Esophagus muscularis mucosa (tissue), 4 donors: ENCODE data around the gene HPRT1. TPM values are rescaled to one million over a fixed set of nuclear protein-coding genes. Genes with fewer than 3 reads are reported as not detected.

Source experiments
- DNase-seq: peaks from one replicate; pipeline ENCODE4 v3.0.0-alpha.2; 2017; ENCODE audit errors: extremely low spot score
- H3K27ac ChIP-seq, 4 donors: fragments of 200-600 bp; sonication (generic); replicated peaks in 1 of 4; 1 replicate in 3 of 4; 2 replicates in 1 of 4; pipeline ENCODE4 v1.5.1; 2016 to 2019; ENCODE audit warnings: mild to moderate bottlenecking in 1 of 4
- H3K27me3 ChIP-seq, 4 donors: fragments of 200-600 bp; sonication (generic); one replicate each; pipeline versions ENCODE4 v1.5.1 to v1.6.0; 2016 to 2019
- H3K36me3 ChIP-seq, 4 donors: fragments of 200-600 bp; sonication (generic); one replicate each; pipeline ENCODE4 v1.5.1; 2016 to 2019
- H3K4me1 ChIP-seq, 4 donors: fragments of 200-600 bp; sonication (generic); one replicate each; pipeline ENCODE4 v1.5.1; 2016 to 2019
- H3K4me3 ChIP-seq, 4 donors: fragments of 200-600 bp; sonication (generic); 1 replicate in 2 of 4; 2 replicates in 2 of 4; pipeline ENCODE4 v1.5.1; 2016 to 2019; ENCODE audit warnings: mild to moderate bottlenecking in 4 of 4, moderate library complexity in 1 of 4
- H3K9me3 ChIP-seq, 4 donors: fragments of 200-600 bp; sonication (generic); 1 replicate in 3 of 4; 2 replicates in 1 of 4; pipeline ENCODE4 v1.5.1; 2016 to 2019
- EP300 ChIP-seq: sonication (generic); formaldehyde crosslinking; IDR thresholded peaks from one replicate; pipeline ENCODE4 v1.6.1; 2017; ENCODE audit warnings: antibody characterized with exemption
- POLR2A ChIP-seq: fragments of 450-650 bp; IDR thresholded peaks from one replicate; pipeline ENCODE4 v1.6.1; 2017; ENCODE audit warnings: antibody characterized with exemption, moderate library complexity, mild to moderate bottlenecking, low read depth
- POLR2AphosphoS5 ChIP-seq, 2 donors: sonication (generic); formaldehyde crosslinking; IDR thresholded peaks; one replicate each; pipeline ENCODE4 v1.6.1; 2017; ENCODE audit warnings: antibody characterized with exemption in 2 of 2
- WGBS: methylation state at CpG from one replicate; pipeline ENCODE4 v1.1.5; 2018; 5-methylcytosine and 5-hydroxymethylcytosine counted together
- intact Hi-C: fragments of 100-400 bp; cut with DNase I; formaldehyde crosslinking; loops from one replicate; pipeline ENCODE4 v1.15.1; 2023
- total RNA-seq, 4 donors: library from RNA; depleted of rRNA; stranded (reverse); fragments of >200 nt; gene quantifications; one replicate each; pipeline versions ENCODE4 v1.1.0 to v1.2.1, GENCODE V29; 2016
- TF ChIP-seq, protein P1 (sequence below), 3 experiments: fragments of 200-600 bp in 2 of 3; fragments of 450-650 bp in 1 of 3; sonication (generic) in 2 of 3; IDR thresholded peaks; one replicate each; pipeline ENCODE4 v1.5.1; 2017 to 2019; ENCODE audit warnings: antibody characterized with exemption in 3 of 3, mild to moderate bottlenecking in 2 of 3, moderate library complexity in 1 of 3

The HPRT1 gene
- total RNA-seq, 4 donors from 2014 or later: 5.8 to 10.8 (median 9.2) TPM

GRCh38 chrX:134530845-134531244, 70.9 kb downstream of the HPRT1 start:
- no peak for DNase-seq
- Histone ChIP-seq H3K36me3 (no peaks in the 10 kb centered on the region), H3K27me3 (no peaks in the 10 kb centered on the region), H3K27ac (no peak overlapping the region), H3K4me1 (no peaks in the 10 kb centered on the region), H3K4me3 (no peak overlapping the region), H3K9me3 (no peaks in the 10 kb centered on the region)
- intact Hi-C loops: no loop called here
- WGBS: 83% methylated on average over 7 of the region's 7 CpGs
- TF ChIP-seq POLR2AphosphoS5 (IDR thresholded peaks at IDR 0.05) (no peak), POLR2A (no peak), EP300 (no peak)
- TF ChIP-seq, protein P1, sequence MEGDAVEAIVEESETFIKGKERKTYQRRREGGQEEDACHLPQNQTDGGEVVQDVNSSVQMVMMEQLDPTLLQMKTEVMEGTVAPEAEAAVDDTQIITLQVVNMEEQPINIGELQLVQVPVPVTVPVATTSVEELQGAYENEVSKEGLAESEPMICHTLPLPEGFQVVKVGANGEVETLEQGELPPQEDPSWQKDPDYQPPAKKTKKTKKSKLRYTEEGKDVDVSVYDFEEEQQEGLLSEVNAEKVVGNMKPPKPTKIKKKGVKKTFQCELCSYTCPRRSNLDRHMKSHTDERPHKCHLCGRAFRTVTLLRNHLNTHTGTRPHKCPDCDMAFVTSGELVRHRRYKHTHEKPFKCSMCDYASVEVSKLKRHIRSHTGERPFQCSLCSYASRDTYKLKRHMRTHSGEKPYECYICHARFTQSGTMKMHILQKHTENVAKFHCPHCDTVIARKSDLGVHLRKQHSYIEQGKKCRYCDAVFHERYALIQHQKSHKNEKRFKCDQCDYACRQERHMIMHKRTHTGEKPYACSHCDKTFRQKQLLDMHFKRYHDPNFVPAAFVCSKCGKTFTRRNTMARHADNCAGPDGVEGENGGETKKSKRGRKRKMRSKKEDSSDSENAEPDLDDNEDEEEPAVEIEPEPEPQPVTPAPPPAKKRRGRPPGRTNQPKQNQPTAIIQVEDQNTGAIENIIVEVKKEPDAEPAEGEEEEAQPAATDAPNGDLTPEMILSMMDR (IDR thresholded peaks at IDR 0.05): no peak

- intact Hi-C loops: no loop called here
- 67% methylated on average over 9 of the region's 9 CpGs for WGBS
Measured at GRCh38 chrX:134533352-134533751, 73.4 kb downstream of the HPRT1 start.

GRCh38 chrX:134533952-134534351, 74.0 kb downstream of the HPRT1 start:
- Histone ChIP-seq H3K4me1 (no peaks in the 10 kb centered on the region), H3K27ac (no peak overlapping the region), H3K27me3 (no peaks in the 10 kb centered on the region), H3K9me3 (no peaks in the 10 kb centered on the region), H3K4me3 (no peak overlapping the region), H3K36me3 (no peaks in the 10 kb centered on the region)
- 74% methylated on average over 4 of the region's 4 CpGs for WGBS
- TF ChIP-seq POLR2A (no peak), EP300 (no peak), POLR2AphosphoS5 (IDR thresholded peaks at IDR 0.05) (no peak)
- TF ChIP-seq, protein P1 (IDR thresholded peaks at IDR 0.05): no peak
- intact Hi-C loops: no loop called here
- no peak for DNase-seq

More at GRCh38 chrX:134533352-134533751, 73.4 kb downstream of the HPRT1 start:
- Histone ChIP-seq H3K4me1 (no peaks in the 10 kb centered on the region), H3K36me3 (no peaks in the 10 kb centered on the region), H3K27ac (no peak overlapping the region), H3K9me3 (no peaks in the 10 kb centered on the region), H3K27me3 (no peaks in the 10 kb centered on the region), H3K4me3 (no peak overlapping the region)
- no peak for DNase-seq
- no peak for TF ChIP-seq POLR2AphosphoS5 (IDR thresholded peaks at IDR 0.05)
- TF ChIP-seq EP300: no peak
- TF ChIP-seq, protein P1 (IDR thresholded peaks at IDR 0.05): no peak
- no peak for TF ChIP-seq POLR2A

- TF ChIP-seq POLR2AphosphoS5 (IDR thresholded peaks at IDR 0.05): no peak
- TF ChIP-seq, protein P1 (IDR thresholded peaks at IDR 0.05): no peak
- TF ChIP-seq POLR2A: no peak
- no peak for TF ChIP-seq EP300
- intact Hi-C loops: no loop called here
- no peaks in the 10 kb centered on the region for H3K9me3 ChIP-seq
- H3K4me1 ChIP-seq: peaks cover 0 to under 1% (median 0%) of the 10 kb centered on the region in 4 donors
- no peaks in the 10 kb centered on the region for H3K27me3 ChIP-seq
- no peaks in the 10 kb centered on the region for H3K36me3 ChIP-seq
- no peak overlapping the region for H3K27ac ChIP-seq
- H3K4me3 ChIP-seq: no peak overlapping the region
- WGBS: 66% methylated on average over 5 of the region's 5 CpGs
- no peak for DNase-seq
Measured at GRCh38 chrX:134537179-134537955, 77.4 kb downstream of the HPRT1 start.
